HG02759 (cell line): ENCODE data around the gene DOK6.

Source experiments
- ATAC-seq: cut with Tn5 transposase; IDR thresholded peaks from one replicate; pipeline ENCODE4 v1.9.1; 2021; ENCODE audit warnings: mild to moderate bottlenecking, moderate library complexity; ENCODE audit not compliant: unreplicated experiment

Gene DOK6

DNA sequence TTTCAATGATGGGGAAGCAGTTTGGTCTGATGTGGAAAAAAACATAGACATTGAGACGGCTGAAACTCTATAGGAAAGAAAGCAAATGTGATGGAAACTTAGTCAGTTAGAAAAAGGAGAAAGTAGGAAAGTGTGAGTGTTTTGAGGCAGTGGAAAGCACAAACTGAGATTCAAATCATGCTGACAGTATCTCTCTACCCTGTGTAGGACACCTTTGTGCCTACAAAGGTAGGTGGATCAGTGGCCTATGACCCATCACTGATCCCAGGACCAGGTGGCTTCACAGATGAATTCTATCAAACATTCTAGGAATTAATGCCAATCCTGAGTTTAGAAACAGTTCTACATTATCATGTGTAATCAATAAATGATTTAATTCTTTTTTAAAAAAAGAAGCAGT, 489.9 kb downstream of the DOK6 start:
- no peak for ATAC-seq

- no peak for ATAC-seq
These were observed 493.8 kb downstream of the DOK6 start for GRCh38 chr18:69894467-69894866.

DNA sequence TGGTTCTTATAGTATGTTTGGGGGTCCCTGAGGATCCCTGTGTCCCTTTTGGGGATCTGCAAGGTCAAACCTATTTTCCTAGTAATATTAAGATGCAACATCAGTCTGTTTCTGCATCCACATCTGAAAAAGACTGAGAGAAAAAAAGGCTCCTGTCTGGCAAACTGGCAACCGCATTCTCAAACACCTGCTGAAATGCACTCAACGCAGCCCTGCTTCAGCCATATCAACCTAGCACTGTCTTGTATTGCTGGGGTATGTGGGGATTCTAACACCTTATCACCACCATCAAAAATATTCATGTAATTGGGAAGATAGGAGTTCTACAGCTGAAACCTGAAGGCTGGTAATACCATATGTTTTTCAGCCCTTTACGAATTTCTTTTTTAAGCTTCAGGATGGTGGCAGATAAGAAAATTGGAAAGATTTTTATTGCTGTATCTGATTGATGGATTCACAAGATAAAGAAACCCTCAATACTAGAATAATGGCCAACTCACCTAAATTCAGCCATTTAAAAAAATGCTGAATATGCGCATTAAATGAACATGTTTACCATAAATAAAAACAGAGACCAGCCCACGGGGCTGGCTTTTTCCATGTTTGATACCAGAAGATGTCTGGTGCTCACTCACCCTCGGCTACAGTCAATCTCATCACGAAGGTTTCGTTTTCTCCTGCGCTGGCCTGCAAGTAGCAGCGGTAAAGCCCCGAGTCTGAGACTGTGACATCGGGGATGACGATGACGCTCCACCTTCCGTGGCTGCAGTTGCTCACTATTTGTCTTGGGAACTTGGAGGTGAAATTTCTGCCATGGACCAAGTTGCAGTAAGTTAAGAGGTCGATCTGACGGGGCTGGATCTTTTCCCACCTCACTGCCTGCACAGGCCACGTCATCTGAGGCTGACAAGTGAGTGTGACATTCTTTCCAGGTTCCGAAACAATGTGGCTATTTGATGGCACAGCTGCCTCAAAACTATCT, 494.7 kb downstream of the DOK6 start:
- no peak for ATAC-seq

- peak; percentile 38 for ATAC-seq
These were observed 496.9 kb downstream of the DOK6 start for GRCh38 chr18:69897397-69898108.

- peak; percentile 56 for ATAC-seq
These were observed 497.7 kb downstream of the DOK6 start for GRCh38 chr18:69898241-69898861.
